Measurements from ENCODE around the gene CDC14A. TPM values are rescaled to one million over a fixed set of nuclear protein-coding genes. Genes with fewer than 3 reads are reported as not detected.

The CDC14A gene
- total RNA-seq, 1 experiment from 2014 or later = 6.6 TPM

DNA sequence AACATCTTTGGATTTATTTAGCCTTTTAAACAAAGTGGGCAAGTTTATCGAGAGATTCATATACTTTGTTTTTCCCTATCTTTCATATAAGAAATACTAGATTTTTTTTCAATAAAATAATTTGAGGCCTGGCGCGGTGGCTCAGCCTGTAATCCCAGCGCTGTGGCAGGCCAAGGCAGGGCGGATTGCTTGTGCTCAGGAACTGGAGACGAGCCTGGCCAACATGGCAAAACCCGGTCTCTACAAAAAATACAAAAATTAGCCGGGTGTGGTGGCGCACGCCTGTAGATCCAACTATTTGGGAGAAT lies 1.6 kb upstream of the CDC14A start:
- no peak for TF ChIP-seq REST (IDR thresholded peaks at IDR 0.05; ENCODE audit: insufficient read depth in 1 of 2, low read depth in 2 of 2, low read length in 1 of 2)
- TF ChIP-seq SIN3A (IDR thresholded peaks at IDR 0.05; ENCODE audit: borderline replicate concordance, insufficient read depth, low read depth, low read length) = no peak
- TF ChIP-seq TCF7L2 (IDR thresholded peaks at IDR 0.05; ENCODE audit: low read depth, low read length) = no peak
- TF ChIP-seq POLR2AphosphoS5 (IDR thresholded peaks at IDR 0.05; ENCODE audit: low read depth, low read length) = no peak
- no peak for TF ChIP-seq CTCF (IDR thresholded peaks at IDR 0.05)
- peak overlapping the region; percentile 83 to 84 for H3K4me3 ChIP-seq (ENCODE audit: low read depth in 2 of 2, low read length in 2 of 2)
- in situ Hi-C loops (cut with HindIII; ENCODE audit: low pct_unique_long_range_greater_than_20kb, low sequenced_read_pairs) = no loop called here
- intact Hi-C loops (cut with micrococcal nuclease; ENCODE audit: unreplicated experiment) = loop anchor here (10.0 kb wide), 1 partner anchor 104 kb away; no protein-coding TSS in a partner anchor
- peak overlapping the region; percentile 91 for H3K27ac ChIP-seq (ENCODE audit: low read length)
- H3K27me3 ChIP-seq (ENCODE audit: control insufficient read depth, insufficient read depth, low read length) = no peaks in the 10 kb centered on the region
- H3K9me3 ChIP-seq (ENCODE audit: control insufficient read depth, insufficient read depth, low read depth, low read length) = no peaks in the 10 kb centered on the region
- H3K36me3 ChIP-seq (ENCODE audit: control insufficient read depth, insufficient read depth, low read length) = peaks cover 3% of the 10 kb centered on the region; the same call in 1 of the 2 replicates
- ChIA-PET CTCF (no interaction called here), POLR2A (interaction anchor here (0.6 to 0.7 kb wide), 2 partner anchors 84 to 195 kb away, joined by 3 to 4 read pairs; no protein-coding TSS in a partner anchor)
- ATAC-seq = no peak
- H3K4me1 ChIP-seq (ENCODE audit: control insufficient read depth, insufficient read depth, low read length) = peaks cover 18% of the 10 kb centered on the region
- DNase-seq (ENCODE audit: low read depth, low spot score) = no peak
- BruUV-seq (replicated peaks) = no TSS peak

GRCh38 chr1:100351095-100351887 lies 1.0 kb upstream of the CDC14A start:
- Histone ChIP-seq H3K27me3 (ENCODE audit: control insufficient read depth, insufficient read depth, low read length) (no peaks in the 10 kb centered on the region), H3K9me3 (ENCODE audit: control insufficient read depth, insufficient read depth, low read depth, low read length) (no peaks in the 10 kb centered on the region), H3K4me3 (ENCODE audit: low read depth in 2 of 2, low read length in 2 of 2) (peak overlapping the region; percentile 83 to 84), H3K27ac (ENCODE audit: low read length) (peak overlapping the region; percentile 91), H3K4me1 (ENCODE audit: control insufficient read depth, insufficient read depth, low read length) (peaks cover 18% of the 10 kb centered on the region), H3K36me3 (ENCODE audit: control insufficient read depth, insufficient read depth, low read length) (peaks cover 3% of the 10 kb centered on the region; the same call in 1 of the 2 replicates)
- in situ Hi-C loops (cut with HindIII; ENCODE audit: low pct_unique_long_range_greater_than_20kb, low sequenced_read_pairs) = no loop called here
- ChIA-PET CTCF (no interaction called here), POLR2A (interaction anchor here (0.6 to 0.7 kb wide), 2 partner anchors 84 to 195 kb away, joined by 3 to 4 read pairs; no protein-coding TSS in a partner anchor)
- intact Hi-C loops (cut with micrococcal nuclease; ENCODE audit: unreplicated experiment) = loop anchor here (10.0 kb wide), 1 partner anchor 104 kb away; no protein-coding TSS in a partner anchor
- TSS peak; percentile 96 for BruUV-seq (replicated peaks)
- ATAC-seq = peak; percentile 90
- DNase-seq (ENCODE audit: low read depth, low spot score) = peak; percentile 80
- 0 out of 2 replicates have a peak, but pooled peaks have one; percentile 44 for TF ChIP-seq SIN3A (IDR thresholded peaks at IDR 0.05; ENCODE audit: borderline replicate concordance, insufficient read depth, low read depth, low read length)
- TF ChIP-seq TCF7L2 (IDR thresholded peaks at IDR 0.05; ENCODE audit: low read depth, low read length) = no peak; the same call in 1 of the 2 replicates
- peak; percentile 49 for TF ChIP-seq CTCF (IDR thresholded peaks at IDR 0.05)
- no peak for TF ChIP-seq REST (IDR thresholded peaks at IDR 0.05; ENCODE audit: insufficient read depth in 1 of 2, low read depth in 2 of 2, low read length in 1 of 2)
- peak; percentile 72 for TF ChIP-seq POLR2AphosphoS5 (IDR thresholded peaks at IDR 0.05; ENCODE audit: low read depth, low read length)
